GM12872 (cell line): Measurements from ENCODE around the gene AMH.

ENCODE experiments used
- CTCF ChIP-seq: IDR thresholded peaks from 3 replicates; pipeline ENCODE4 v1.5.1; 2011; ENCODE audit warnings: low read depth, mild to moderate bottlenecking, low read length, moderate library complexity; ENCODE audit not compliant: insufficient read depth

AMH gene

GRCh38 chr19:2273356-2274184 lies 24.4 kb downstream of the AMH start:
- peak; percentile 77 for TF ChIP-seq CTCF

- no peak for TF ChIP-seq CTCF
Measured at GRCh38 chr19:2274185-2274711, 25.1 kb downstream of the AMH start.

GRCh38 chr19:2274931-2275535 lies 25.9 kb downstream of the AMH start:
- TF ChIP-seq CTCF: peak; percentile 55; the same call in 2 of the 3 replicates

- no peak for TF ChIP-seq CTCF
Measured at GRCh38 chr19:2275588-2276428, 26.7 kb downstream of the AMH start.

GRCh38 chr19:2276429-2276986 lies 27.4 kb downstream of the AMH start:
- no peak for TF ChIP-seq CTCF

- no peak for TF ChIP-seq CTCF
Measured at GRCh38 chr19:2277138-2277537, 28.0 kb downstream of the AMH start.
